BJ (cell line): ENCODE measurements around the gene KLHL42. TPM values are rescaled to one million over a fixed set of nuclear protein-coding genes. Genes with fewer than 3 reads are reported as not detected.

ENCODE experiments used
- CTCF ChIA-PET: fragments of 350-600 bp; formaldehyde crosslinking; extraction: SDS; loops from one replicate; lab custom pipeline; 2021; ENCODE audit warnings: antibody characterized with exemption, inconsistent platforms; lab: Yijun Ruan, JAX
- POLR2A ChIA-PET: fragments of 300-600 bp; sonication (Branson Sonifier 250); formaldehyde crosslinking; extraction: SDS; loops from one replicate; lab custom pipeline; 2021; ENCODE audit warnings: antibody characterized with exemption; lab: Charles Lee
- DNase-seq: peaks from one replicate; pipeline ENCODE4 v3.0.0-alpha.2; 2011; ENCODE audit warnings: low read depth
- H3K27me3 ChIP-seq: 2 replicates; pipeline ENCODE4 v1.6.0; 2011; ENCODE audit warnings: low read length; ENCODE audit not compliant: control insufficient read depth, insufficient read depth
- H3K36me3 ChIP-seq: 2 replicates; pipeline ENCODE4 v1.5.1; 2011; ENCODE audit warnings: low read length; ENCODE audit not compliant: control insufficient read depth, insufficient read depth
- H3K4me3 ChIP-seq: 2 replicates; pipeline ENCODE4 v1.5.1; 2011; ENCODE audit warnings: low read depth, mild to moderate bottlenecking, control low read depth, low read length
- polyA plus RNA-seq: library from polyadenylated mRNA; depleted of rRNA; stranded (reverse); fragments of >200 nt; gene quantifications from 2 replicates; pipeline ENCODE4 v1.2.3, GENCODE V29; 2011
- TF ChIP-seq, protein P1 (sequence below): IDR thresholded peaks from 2 replicates; pipeline ENCODE4 v1.5.1; 2011; ENCODE audit warnings: low read depth, mild to moderate bottlenecking, control low read depth, inconsistent platforms, low read length, moderate library complexity; ENCODE audit not compliant: insufficient read depth

KLHL42 gene
- polyA plus RNA-seq, 1 experiment, result 23.6 TPM

GRCh38 chr12:27794818-27795584 is 15.0 kb downstream of the KLHL42 start:
- Histone ChIP-seq H3K4me3 (no peak overlapping the region), H3K27me3 (no peaks in the 10 kb centered on the region), H3K36me3 (peaks cover 4% of the 10 kb centered on the region; the same call in 1 of the 2 replicates)
- TF ChIP-seq, protein P1, sequence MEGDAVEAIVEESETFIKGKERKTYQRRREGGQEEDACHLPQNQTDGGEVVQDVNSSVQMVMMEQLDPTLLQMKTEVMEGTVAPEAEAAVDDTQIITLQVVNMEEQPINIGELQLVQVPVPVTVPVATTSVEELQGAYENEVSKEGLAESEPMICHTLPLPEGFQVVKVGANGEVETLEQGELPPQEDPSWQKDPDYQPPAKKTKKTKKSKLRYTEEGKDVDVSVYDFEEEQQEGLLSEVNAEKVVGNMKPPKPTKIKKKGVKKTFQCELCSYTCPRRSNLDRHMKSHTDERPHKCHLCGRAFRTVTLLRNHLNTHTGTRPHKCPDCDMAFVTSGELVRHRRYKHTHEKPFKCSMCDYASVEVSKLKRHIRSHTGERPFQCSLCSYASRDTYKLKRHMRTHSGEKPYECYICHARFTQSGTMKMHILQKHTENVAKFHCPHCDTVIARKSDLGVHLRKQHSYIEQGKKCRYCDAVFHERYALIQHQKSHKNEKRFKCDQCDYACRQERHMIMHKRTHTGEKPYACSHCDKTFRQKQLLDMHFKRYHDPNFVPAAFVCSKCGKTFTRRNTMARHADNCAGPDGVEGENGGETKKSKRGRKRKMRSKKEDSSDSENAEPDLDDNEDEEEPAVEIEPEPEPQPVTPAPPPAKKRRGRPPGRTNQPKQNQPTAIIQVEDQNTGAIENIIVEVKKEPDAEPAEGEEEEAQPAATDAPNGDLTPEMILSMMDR, result no peak
- ChIA-PET POLR2A (interaction anchor here (0.7 kb wide), 1 partner anchor 43 kb away, joined by 10 read pairs; no protein-coding TSS in a partner anchor), CTCF (interaction anchor here (1.0 to 1.5 kb wide), 4 partner anchors 11 to 25 kb away, joined by 3 to 4 read pairs (median 3); no protein-coding TSS in a partner anchor)
- DNase-seq, result no peak

- POLR2A ChIA-PET, result no interaction called here
- peaks cover 4% of the 10 kb centered on the region; the same call in 1 of the 2 replicates for H3K36me3 ChIP-seq
Observed at GRCh38 chr12:27796128-27796527, 16.1 kb downstream of the KLHL42 start.

GRCh38 chr12:27797301-27798025 is 17.4 kb downstream of the KLHL42 start:
- ChIA-PET CTCF (no interaction called here), POLR2A (no interaction called here)
- Histone ChIP-seq H3K27me3 (no peaks in the 10 kb centered on the region), H3K4me3 (no peak overlapping the region), H3K36me3 (peaks cover 4% of the 10 kb centered on the region; the same call in 1 of the 2 replicates)
- no peak for DNase-seq
- TF ChIP-seq, protein P1, result no peak

More at GRCh38 chr12:27796128-27796527, 16.1 kb downstream of the KLHL42 start:
- Histone ChIP-seq H3K4me3 (no peak overlapping the region), H3K27me3 (no peaks in the 10 kb centered on the region)
- TF ChIP-seq, protein P1, result no peak
- DNase-seq, result no peak
- CTCF ChIA-PET, result interaction anchor here (1.0 to 1.5 kb wide), 5 partner anchors 12 to 47 kb away, joined by 3 to 4 read pairs (median 3); no protein-coding TSS in a partner anchor

- POLR2A ChIA-PET, result no interaction called here
- no peak for DNase-seq
- CTCF ChIA-PET, result interaction anchor here (2.1 kb wide), 1 partner anchor 20 kb away, joined by 6 read pairs; no protein-coding TSS in a partner anchor
Observed at GRCh38 chr12:27800819-27801218, 20.8 kb downstream of the KLHL42 start.

More at GRCh38 chr12:27800819-27801218, 20.8 kb downstream of the KLHL42 start:
- Histone ChIP-seq H3K27me3 (no peaks in the 10 kb centered on the region), H3K36me3 (peaks cover 3% of the 10 kb centered on the region; the same call in 1 of the 2 replicates), H3K4me3 (no peak overlapping the region)
- TF ChIP-seq, protein P1, result no peak
